Inflammatory macrophage (primary cell): Measurements from ENCODE around the gene NME7.
"Not testable (repeated sequence)": the region's sequence is repeated elsewhere in the genome, so short reads cannot be mapped to it uniquely, and the experiment has no call there.

Experiments used
- DNase-seq, 2 donors: peaks; one replicate each; pipeline ENCODE4 v3.0.0-alpha.2; 2020 to 2022
- total RNA-seq, 18 experiments: gene quantifications; one replicate each; lab custom pipeline; 2026; ENCODE audit warnings: mixed read lengths in 6 of 18, inconsistent platforms in 2 of 18; lab: John Stamatoyannopoulos, UW

NME7 gene
- 1.8 to 5.3 (median 3.5) reads per million in 18 experiments for total RNA-seq

DNA sequence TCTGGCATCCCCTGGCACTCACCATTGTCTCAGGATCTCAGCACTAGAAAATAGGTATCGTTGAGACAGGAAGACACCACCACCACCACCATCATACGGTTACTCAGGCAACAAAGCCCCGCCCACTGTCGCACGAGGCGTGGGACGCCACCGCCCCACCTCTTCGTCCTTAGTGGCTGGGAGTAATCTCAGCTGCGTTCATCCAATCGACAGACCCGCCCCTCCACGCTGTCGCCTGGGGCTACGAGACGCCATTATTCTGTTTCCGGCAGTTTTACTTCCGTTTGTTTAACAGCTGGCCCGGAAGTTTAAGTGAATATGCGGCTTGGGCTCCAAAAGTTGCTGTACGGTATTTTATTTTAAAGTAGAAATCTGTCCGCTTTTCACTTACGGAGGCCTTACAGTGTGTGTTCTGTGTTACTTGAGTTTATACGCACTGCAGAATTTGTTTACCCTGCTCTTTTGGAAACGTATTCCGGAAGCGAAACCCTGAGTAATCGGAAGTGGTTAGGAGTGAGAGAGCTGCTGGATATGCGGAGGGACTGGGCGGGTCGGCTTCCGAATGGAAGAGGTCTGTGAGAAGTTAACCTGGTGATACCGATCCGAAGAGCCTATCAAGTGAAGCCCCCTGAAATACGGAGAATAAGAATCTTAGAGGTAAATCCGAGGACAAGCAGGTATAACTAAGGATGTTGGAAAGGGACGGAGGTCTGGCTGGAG lies at the start of gene NME7, which contains the start of gene BLZF1:
TSS of gene NME7 (minus strand) at position 112 of the 720 bp plus-strand sequence. CDS start at position 25, 87 bp downstream.
TSS of gene BLZF1 (plus strand) at position 510 of the 720 bp plus-strand sequence. CDS start 1,328 bp downstream, outside the sequence.
- DNase-seq: peak; percentile 98 to 99

DNA sequence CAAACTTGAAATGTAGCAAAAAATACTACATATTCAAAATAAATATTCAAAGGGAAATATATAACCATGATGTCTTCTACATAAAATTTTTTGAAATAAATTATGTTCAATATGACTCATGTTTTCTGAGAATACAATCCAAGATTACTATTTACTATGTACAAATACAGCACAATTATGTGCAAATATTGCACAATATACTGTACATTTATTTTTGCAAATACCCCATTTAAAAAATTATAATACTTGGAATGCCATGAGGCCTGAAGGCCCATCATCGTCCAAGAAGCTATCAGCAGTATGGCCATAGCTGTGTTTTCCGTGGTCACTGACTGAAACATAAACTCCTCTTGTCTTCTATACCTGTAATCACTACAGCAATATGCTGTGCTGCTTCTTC lies 47.4 kb upstream of the NME7 start:
- DNase-seq: no peak

DNA sequence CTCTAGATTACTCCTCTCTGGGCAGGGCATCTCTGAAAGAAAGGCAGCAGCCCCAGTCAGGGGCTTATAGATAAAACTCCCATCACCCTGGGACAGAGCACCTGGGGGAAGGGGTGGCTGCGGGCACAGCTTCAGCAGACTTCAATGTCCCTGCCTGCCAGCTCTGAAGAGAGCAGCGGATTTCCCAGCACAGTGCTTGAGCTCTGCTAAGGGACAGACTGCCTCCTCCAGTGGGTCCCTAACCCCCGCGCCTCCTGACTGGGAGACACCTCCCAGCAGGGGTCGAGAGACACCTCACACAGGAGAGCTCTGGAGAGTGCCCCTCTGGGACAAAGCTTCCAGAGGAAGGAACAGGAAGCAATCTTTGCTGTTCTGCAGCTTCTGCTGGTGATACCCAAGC lies 40.7 kb upstream of the NME7 start:
- DNase-seq: not testable (repeated sequence)

DNA sequence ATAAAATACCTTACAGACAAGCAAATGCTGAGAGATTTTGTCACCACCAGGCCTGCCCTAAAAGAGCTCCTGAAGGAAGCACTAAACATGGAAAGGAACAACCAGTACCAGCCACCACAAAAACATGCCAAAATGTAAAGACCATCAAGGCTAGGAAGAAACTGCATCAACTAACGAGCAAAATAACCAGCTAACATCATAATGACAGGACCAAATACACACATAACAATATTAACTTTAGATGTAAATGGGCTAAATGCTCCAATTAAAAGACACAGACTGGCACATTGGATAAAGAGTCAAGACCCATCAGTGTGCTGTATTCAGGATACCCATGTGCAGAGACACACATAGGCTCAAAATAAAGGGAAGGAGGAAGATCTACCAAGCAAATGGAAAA lies 35.0 kb upstream of the NME7 start:
- not testable (repeated sequence) for DNase-seq

DNA sequence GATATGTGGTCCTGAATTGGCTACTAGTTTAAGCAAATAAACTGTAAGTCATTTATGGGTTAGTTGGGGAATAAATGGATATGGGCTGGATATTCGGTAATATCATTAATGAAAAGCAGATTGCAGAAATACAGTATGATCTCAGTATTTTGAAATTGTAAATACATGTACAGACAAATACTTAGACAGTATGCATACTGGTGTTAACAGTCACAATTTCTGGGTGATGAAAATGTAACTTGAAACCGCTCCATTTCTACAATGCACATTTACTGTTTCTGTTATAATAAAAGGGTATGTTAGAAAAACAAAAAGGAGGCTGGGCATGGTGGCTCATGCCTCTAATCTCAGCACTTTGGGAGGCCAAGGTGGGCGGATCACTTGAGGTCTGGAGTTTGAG lies 28.4 kb upstream of the NME7 start:
- DNase-seq: no peak

DNA sequence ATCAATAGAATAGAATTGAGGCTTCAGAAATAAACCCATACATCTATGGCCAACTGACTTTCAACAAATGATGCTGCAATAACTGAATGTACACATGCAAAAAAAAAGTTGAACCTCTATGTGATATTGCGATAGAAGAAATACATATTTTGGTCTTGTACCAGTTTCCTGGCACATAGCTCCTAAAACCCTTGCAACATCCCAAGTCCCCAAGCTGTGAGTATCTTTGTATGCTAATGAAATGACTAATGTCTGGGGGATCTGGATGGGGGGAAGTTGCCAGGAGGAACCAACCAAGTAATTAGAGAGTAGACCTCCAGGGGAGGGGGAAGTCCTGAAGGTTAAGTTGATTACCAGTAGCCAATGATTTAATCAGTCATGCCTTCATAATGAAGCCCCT lies 24.8 kb upstream of the NME7 start:
- peak in 1 of 2 donors; percentile 9 for DNase-seq

- no peak for DNase-seq
Measured at GRCh38 chr1:169390303-169390702, 22.7 kb upstream of the NME7 start.

GRCh38 chr1:169387399-169387798 lies 19.8 kb upstream of the NME7 start:
- no peak for DNase-seq

DNA sequence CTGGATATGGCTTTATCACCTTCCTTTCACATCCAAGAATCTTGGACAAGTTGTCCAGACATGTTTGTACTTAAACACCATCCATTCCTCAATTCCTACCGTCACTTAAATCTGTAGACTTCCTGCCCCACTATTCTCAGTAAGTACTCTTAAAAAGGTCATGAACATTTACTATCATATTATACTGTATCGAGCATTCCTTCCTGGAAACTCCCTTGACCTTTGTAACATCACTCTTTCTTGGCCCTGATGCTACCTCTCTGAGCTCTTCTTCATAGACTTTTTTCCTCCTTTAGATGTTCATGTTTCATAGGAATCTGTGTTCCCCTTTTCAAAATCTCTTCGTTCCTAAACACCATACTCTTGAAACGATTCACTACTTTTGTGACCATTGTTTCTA lies 15.9 kb upstream of the NME7 start:
- DNase-seq: no peak

DNA sequence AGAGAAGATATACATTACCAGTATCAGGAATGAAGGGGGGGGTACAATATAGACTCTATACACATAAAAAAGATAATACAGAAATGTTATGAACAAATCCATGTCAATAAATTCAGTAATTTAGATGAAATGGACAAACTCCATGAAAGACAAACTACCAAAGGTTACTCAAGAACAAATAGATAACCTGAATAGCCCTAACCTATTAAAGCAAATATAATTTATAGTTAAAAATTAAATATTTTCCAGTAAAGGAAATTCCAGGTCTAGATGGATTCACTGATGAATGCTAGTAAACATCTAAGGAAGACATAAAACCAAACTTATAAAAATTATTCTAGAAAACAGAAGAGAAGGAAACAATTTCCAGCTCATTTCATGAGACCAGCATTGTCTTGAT lies 13.6 kb upstream of the NME7 start:
- no peak for DNase-seq

GRCh38 chr1:169371404-169371803 lies 3.8 kb upstream of the NME7 start:
- peak; percentile 21 to 33 for DNase-seq

DNA sequence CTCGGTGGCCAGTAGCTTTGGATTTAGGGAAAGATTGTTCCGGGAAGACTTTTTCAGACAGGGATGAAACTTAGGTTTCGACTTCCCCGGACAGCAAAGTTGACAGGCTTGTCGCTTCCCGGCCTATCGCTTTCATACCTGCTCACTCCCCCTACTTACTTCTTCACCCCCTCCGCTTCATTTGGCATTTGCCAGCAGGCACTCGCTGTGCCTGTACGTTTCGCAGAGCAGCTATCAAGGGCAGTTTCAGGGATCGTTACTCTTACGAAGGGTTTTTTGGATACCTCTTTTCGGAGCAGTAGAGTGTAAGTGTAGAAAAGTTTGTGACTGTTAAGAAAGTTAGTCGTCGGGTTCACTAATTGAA lies 791 bp upstream of the NME7 start:
- DNase-seq: peak in 1 of 2 donors; percentile 2

GRCh38 chr1:169367096-169367685 lies 406 bp downstream of the NME7 start:
- DNase-seq: no peak

- DNase-seq: no peak
Measured at GRCh38 chr1:169364948-169365347, 2.6 kb downstream of the NME7 start.

DNA sequence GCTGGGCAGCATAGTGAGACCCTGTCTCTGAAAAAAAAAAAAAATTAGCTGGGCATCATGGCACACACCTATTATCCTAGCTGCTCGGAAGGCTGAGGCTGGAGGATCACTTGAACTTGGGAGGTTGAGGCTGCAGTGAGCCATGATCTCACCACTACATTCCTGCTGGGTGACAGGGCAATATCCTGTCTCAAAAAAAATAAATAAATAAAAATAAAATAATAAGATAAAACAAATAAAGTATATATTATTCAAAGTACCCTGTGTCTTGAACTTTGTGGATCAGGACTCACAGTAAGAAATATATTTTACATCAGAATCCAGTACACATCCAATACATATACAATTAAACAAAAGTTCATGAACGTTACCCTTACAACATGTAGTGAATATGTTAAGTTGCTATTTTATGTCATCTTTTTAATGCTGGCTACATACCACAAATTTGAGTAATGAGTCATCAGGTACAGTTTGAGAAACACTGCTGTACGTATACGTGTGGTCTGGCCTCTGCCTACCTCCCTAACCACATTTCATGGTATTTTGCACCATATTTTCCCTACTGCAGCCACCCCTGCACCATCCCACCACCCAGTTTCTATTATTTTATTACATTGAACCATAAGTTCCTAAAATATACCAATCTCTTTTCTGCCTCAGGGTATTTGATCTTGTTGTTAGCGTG lies 4.4 kb downstream of the NME7 start:
- DNase-seq: no peak

DNA sequence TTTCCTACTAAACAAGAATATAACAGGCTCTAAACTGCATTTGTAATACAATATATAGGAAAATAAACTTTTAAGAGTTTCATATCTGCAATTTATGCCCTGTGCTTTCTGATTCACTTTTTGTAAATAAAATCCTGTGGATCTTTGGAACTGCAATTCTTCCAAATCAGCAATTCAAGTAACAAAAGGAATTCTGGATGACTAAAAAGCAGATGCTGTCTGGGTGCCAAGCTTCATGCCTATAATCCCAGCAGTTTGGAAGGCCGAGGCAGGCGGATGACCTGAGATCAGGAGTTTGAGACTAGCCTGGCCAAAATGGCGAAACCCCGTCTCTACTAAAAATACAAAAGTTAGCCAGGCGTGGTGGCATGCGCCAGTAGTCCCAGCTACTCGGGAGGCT lies 6.3 kb downstream of the NME7 start:
- no peak for DNase-seq

- no peak for DNase-seq
Measured at GRCh38 chr1:169360415-169360814, 7.2 kb downstream of the NME7 start.

DNA sequence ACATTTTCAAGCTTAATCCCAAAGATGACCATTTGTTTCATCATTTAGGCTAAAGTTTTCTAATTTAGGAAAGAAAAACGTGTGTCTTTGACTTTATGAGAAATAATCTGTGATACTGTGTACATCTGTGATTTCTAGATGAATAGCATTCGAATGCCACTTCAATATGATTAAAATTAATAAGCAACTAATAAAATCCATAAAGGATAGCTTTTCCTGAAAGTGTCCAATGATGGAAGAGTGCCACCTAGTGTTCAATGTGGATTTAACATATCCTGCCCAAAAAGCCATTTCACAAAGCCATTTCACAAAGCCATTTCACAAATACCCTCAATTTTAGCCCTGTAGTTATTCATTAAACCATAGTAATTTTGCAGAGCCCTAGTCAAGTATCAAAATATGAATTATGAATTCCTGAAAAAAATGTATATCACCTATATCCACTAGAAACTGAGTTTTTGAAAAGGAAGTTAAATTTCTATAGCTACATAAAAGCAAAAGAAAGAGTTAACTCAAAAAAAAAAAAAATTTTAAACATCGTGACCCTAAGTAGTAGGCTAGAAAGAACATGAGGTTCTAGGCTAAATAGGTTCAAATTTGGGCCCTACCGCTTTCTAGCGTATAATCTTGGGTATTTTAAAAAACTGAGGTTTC lies 19.1 kb downstream of the NME7 start:
- peak; percentile 63 to 70 for DNase-seq

- no peak for DNase-seq
Measured at GRCh38 chr1:169347688-169348382, 19.8 kb downstream of the NME7 start.

GRCh38 chr1:169346036-169346589 lies 21.5 kb downstream of the NME7 start:
- DNase-seq: no peak

DNA sequence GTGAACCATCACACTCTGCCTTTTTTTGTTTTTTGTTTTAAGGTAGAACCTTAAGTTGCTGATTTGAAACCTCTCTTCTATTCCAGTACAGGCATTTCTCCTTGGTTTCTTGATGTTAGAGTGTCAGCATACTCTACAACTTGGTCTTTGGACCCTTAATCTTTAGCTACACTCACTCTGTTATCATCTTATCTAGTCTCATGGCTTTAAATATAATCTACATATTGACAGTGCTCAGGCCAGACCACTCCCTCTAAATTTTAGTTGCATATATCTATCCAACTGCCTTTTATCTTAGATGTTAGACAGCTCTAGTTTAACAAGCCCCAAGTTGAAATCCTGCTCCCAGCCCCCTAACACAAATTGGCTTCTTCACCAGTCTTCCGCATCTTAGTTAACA lies 22.1 kb downstream of the NME7 start:
- DNase-seq: no peak

DNA sequence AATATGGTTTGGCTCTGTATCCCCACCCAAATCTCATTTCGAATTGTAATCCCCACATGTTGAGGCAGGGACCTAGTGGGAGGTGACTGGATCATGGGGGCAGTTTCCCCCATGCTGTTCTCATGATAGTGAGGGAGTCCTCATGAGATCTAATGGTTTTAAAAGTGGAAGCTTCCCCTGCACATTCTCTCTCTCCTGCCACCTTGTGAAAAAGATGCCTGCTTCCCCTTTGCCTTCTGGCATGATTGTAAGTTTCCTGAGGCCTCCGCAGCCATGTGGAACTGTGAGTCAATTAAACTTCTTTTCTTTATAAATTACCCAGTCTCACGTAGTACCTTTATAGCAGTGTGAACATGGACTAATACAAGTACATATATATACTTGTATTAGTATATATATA lies 25.5 kb downstream of the NME7 start:
- not testable (repeated sequence) for DNase-seq
